CD4-positive, CD25-positive, alpha-beta regulatory T cell (primary cell): ENCODE results near the gene AEN. TPM values are rescaled to one million over a fixed set of nuclear protein-coding genes. Genes with fewer than 3 reads are reported as not detected.

Source experiments
- ATAC-seq, 2 donors: fragments of 150-1000 bp; cut with Tn5 transposase; one replicate each; pipeline ENCODE4 v1.10.0; 2021; ENCODE audit warnings: low read depth in 2 of 2, moderate number of reproducible peaks in 2 of 2, moderate library complexity in 1 of 2
- DNase-seq, 3 donors: peaks; one replicate each; pipeline versions ENCODE4 v3.0.0 to v3.0.0-alpha.2; 2012 to 2022; ENCODE audit warnings: mixed read lengths in 1 of 3
- H3K27ac ChIP-seq: one replicate; pipeline ENCODE4 v1.7.0; 2013; ENCODE audit warnings: mild to moderate bottlenecking, low read length; ENCODE audit not compliant: insufficient read depth, poor library complexity, severe bottlenecking
- H3K27me3 ChIP-seq: one replicate; pipeline ENCODE4 v1.7.0; 2013; ENCODE audit warnings: low read length; ENCODE audit not compliant: control insufficient read depth, insufficient read depth
- H3K36me3 ChIP-seq: one replicate; pipeline ENCODE4 v1.7.0; 2013; ENCODE audit warnings: mild to moderate bottlenecking, low read length, moderate library complexity; ENCODE audit not compliant: control insufficient read depth, insufficient read depth
- H3K4me1 ChIP-seq: 2 replicates; pipeline ENCODE4 v1.7.0; 2013; ENCODE audit warnings: mild to moderate bottlenecking, low read length; ENCODE audit not compliant: insufficient read depth, control insufficient read depth, poor library complexity, severe bottlenecking
- H3K4me3 ChIP-seq: one replicate; pipeline ENCODE4 v1.7.0; 2013; ENCODE audit warnings: low read depth, mild to moderate bottlenecking, low read length, moderate library complexity
- H3K9me3 ChIP-seq, 2 experiments: 1 replicate in 1 of 2; 2 replicates in 1 of 2; pipeline ENCODE4 v1.7.0; 2013; ENCODE audit warnings: low read length in 2 of 2, mild to moderate bottlenecking in 1 of 2, moderate library complexity in 1 of 2; ENCODE audit not compliant: control insufficient read depth in 2 of 2
- H3K27ac Mint-ChIP-seq, 3 donors: one replicate each; pipeline ENCODE4 v1.8.0; 2020 to 2022; ENCODE audit warnings: mild to moderate bottlenecking in 3 of 3, mixed read lengths in 3 of 3, moderate library complexity in 2 of 3
- H3K27me3 Mint-ChIP-seq: one replicate; pipeline ENCODE4 v1.8.0; 2022; ENCODE audit warnings: mild to moderate bottlenecking, mixed read lengths
- H3K36me3 Mint-ChIP-seq: one replicate; pipeline ENCODE4 v1.8.0; 2020; ENCODE audit warnings: mixed read lengths
- H3K4me1 Mint-ChIP-seq, 4 donors: one replicate each; pipeline ENCODE4 v1.8.0; 2020 to 2022; ENCODE audit warnings: mixed read lengths in 4 of 4, mild to moderate bottlenecking in 1 of 4
- H3K4me3 Mint-ChIP-seq, 4 donors: one replicate each; pipeline ENCODE4 v1.8.0; 2020 to 2022; ENCODE audit warnings: mild to moderate bottlenecking in 4 of 4, mixed read lengths in 4 of 4, moderate library complexity in 3 of 4
- H3K9me3 Mint-ChIP-seq, 7 donors: one replicate each; pipeline ENCODE4 v1.8.0; 2020 to 2022; ENCODE audit warnings: mixed read lengths in 7 of 7, mild to moderate bottlenecking in 3 of 7, moderate library complexity in 2 of 7
- polyA plus RNA-seq, 4 donors: library from polyadenylated mRNA; unstranded; fragments of 300-500 nt; fragmentation: Illumina TruSeq; gene quantifications; one replicate each; pipeline ENCODE4 v1.2.3, GENCODE V29; 2021
- total RNA-seq: library from RNA; stranded (reverse); gene quantifications from one replicate; pipeline ENCODE4 v1.2.3, GENCODE V29; 2022

AEN gene
- total and polyA plus RNA-seq, 5 donors from 2014 or later, result 28.7 to 52.4 (median 36.1) TPM

DNA sequence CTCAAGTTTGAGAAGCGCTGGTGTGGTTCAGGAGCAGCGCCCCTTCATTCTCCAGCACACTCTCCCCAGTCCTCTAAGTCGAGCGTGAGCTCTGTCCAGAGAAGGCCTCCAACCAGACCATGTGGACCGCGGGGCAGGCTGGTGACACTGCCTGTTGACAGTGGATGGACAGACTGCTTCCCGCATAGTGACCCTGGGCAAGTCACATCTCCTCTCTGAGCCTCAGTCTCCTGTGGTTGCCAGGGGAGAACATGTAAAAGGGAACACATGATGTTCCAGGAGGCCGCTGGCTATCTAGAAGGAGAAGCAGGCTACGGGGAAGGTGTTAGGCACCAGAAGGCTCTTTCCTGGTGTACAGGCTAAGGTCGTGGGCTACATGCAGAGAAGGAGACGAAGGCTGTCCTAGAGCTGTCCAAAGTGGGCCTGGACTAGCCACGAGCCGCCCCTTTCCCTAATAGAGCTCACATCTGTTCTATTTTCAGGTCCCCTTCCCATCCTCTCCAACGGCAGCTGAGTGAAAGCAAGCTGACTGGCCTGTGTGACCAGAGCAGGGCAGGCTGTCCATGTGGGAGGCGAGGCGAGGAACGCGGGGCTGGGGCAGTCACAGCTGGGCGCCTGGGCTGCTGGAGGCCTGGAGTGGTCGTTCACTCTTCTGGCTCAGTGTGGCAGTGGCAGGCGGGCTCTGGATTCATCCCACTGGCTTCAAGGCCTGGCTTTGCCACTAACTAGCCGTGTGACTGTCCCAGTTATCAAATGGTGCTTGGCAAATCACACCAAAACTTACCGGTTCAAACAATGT is 28.8 kb downstream of the AEN start:
- H3K9me3 Mint-ChIP-seq, result no peaks in the 10 kb centered on the region
- peaks cover 45% of the 10 kb centered on the region for H3K36me3 Mint-ChIP-seq
- peak overlapping the region; percentile 66 to 84 (median 78) for H3K4me3 Mint-ChIP-seq
- peaks cover 15 to 93% (median 66%) of the 10 kb centered on the region in 4 donors for H3K4me1 Mint-ChIP-seq
- peaks cover 82% of the 10 kb centered on the region for H3K4me1 ChIP-seq
- ATAC-seq (no peak), DNase-seq (no peak)
- peaks cover 58% of the 10 kb centered on the region for H3K36me3 ChIP-seq
- no peaks in the 10 kb centered on the region for H3K9me3 ChIP-seq
- H3K27me3 Mint-ChIP-seq, result no peaks in the 10 kb centered on the region
- no peaks in the 10 kb centered on the region for H3K27me3 ChIP-seq
- peak overlapping the region; percentile 97 to 98 (median 97) for H3K27ac Mint-ChIP-seq
- peak overlapping the region; percentile 83 for H3K27ac ChIP-seq
- peak overlapping the region; percentile 53 for H3K4me3 ChIP-seq

GRCh38 chr15:88650556-88650955 is 29.4 kb downstream of the AEN start:
- peak overlapping the region; percentile 90 to 97 (median 91) for H3K27ac Mint-ChIP-seq
- peaks cover 58% of the 10 kb centered on the region for H3K36me3 ChIP-seq
- no peaks in the 10 kb centered on the region for H3K9me3 Mint-ChIP-seq
- H3K27ac ChIP-seq, result peak overlapping the region; percentile 83
- peak overlapping the region in 3 of 4 donors; percentile 24 to 66 (median 56) for H3K4me3 Mint-ChIP-seq
- no peak overlapping the region for H3K4me3 ChIP-seq
- peaks cover 82% of the 10 kb centered on the region for H3K4me1 ChIP-seq
- ATAC-seq (no peak), DNase-seq (no peak)
- H3K9me3 ChIP-seq, result no peaks in the 10 kb centered on the region
- no peaks in the 10 kb centered on the region for H3K27me3 Mint-ChIP-seq
- H3K4me1 Mint-ChIP-seq, result peaks cover 17 to 93% (median 65%) of the 10 kb centered on the region in 4 donors
- no peaks in the 10 kb centered on the region for H3K27me3 ChIP-seq
- peaks cover 41% of the 10 kb centered on the region for H3K36me3 Mint-ChIP-seq

GRCh38 chr15:88651136-88651732 is 30.1 kb downstream of the AEN start:
- ATAC-seq (no peak), DNase-seq (no peak)
- Mint-ChIP-seq H3K9me3 (no peaks in the 10 kb centered on the region), H3K4me1 (peaks cover 20 to 92% (median 63%) of the 10 kb centered on the region in 4 donors), H3K36me3 (peaks cover 38% of the 10 kb centered on the region), H3K4me3 (peak overlapping the region; percentile 24 to 66 (median 47)), H3K27ac (peak overlapping the region; percentile 90 to 97 (median 91)), H3K27me3 (no peaks in the 10 kb centered on the region)
- Histone ChIP-seq H3K4me3 (no peak overlapping the region), H3K4me1 (peaks cover 82% of the 10 kb centered on the region), H3K27ac (peak overlapping the region; percentile 44), H3K27me3 (no peaks in the 10 kb centered on the region), H3K9me3 (no peaks in the 10 kb centered on the region), H3K36me3 (peaks cover 52% of the 10 kb centered on the region)

GRCh38 chr15:88651971-88652370 is 30.8 kb downstream of the AEN start:
- H3K27ac ChIP-seq, result peak overlapping the region; percentile 44

GRCh38 chr15:88652456-88653199 is 31.5 kb downstream of the AEN start:
- Mint-ChIP-seq H3K4me3 (peak overlapping the region in 2 of 4 donors; percentile 38 to 59), H3K36me3 (peaks cover 33% of the 10 kb centered on the region), H3K9me3 (no peaks in the 10 kb centered on the region), H3K27ac (peak overlapping the region; percentile 84 to 92 (median 89)), H3K4me1 (peaks cover 15 to 91% (median 60%) of the 10 kb centered on the region in 4 donors), H3K27me3 (no peaks in the 10 kb centered on the region)
- H3K4me3 ChIP-seq, result no peak overlapping the region
- H3K27me3 ChIP-seq, result no peaks in the 10 kb centered on the region
- peaks cover 83% of the 10 kb centered on the region for H3K4me1 ChIP-seq
- no peak for ATAC-seq
- H3K27ac ChIP-seq, result peak overlapping the region; percentile 31
- peak in 1 of 3 donors; percentile 46 for DNase-seq
- H3K9me3 ChIP-seq, result no peaks in the 10 kb centered on the region
- peaks cover 47% of the 10 kb centered on the region for H3K36me3 ChIP-seq

More at GRCh38 chr15:88651971-88652370, 30.8 kb downstream of the AEN start:
- Mint-ChIP-seq H3K4me3 (peak overlapping the region in 2 of 4 donors; percentile 56 to 66), H3K27ac (peak overlapping the region; percentile 77 to 97 (median 90)), H3K36me3 (peaks cover 35% of the 10 kb centered on the region), H3K27me3 (no peaks in the 10 kb centered on the region), H3K9me3 (no peaks in the 10 kb centered on the region), H3K4me1 (peaks cover 20 to 91% (median 60%) of the 10 kb centered on the region in 4 donors)
- no peak for DNase-seq
- Histone ChIP-seq H3K4me3 (no peak overlapping the region), H3K36me3 (peaks cover 48% of the 10 kb centered on the region), H3K27me3 (no peaks in the 10 kb centered on the region), H3K4me1 (peaks cover 85% of the 10 kb centered on the region), H3K9me3 (no peaks in the 10 kb centered on the region)
- no peak for ATAC-seq

GRCh38 chr15:88653200-88654064 is 32.3 kb downstream of the AEN start:
- H3K4me3 Mint-ChIP-seq, result peak overlapping the region in 1 of 4 donors; percentile 46

More at GRCh38 chr15:88653200-88654064, 32.3 kb downstream of the AEN start:
- Mint-ChIP-seq H3K27ac (peak overlapping the region; percentile 84 to 92 (median 89)), H3K4me1 (peaks cover 9 to 90% (median 54%) of the 10 kb centered on the region in 4 donors), H3K36me3 (peaks cover 27% of the 10 kb centered on the region), H3K9me3 (no peaks in the 10 kb centered on the region), H3K27me3 (no peaks in the 10 kb centered on the region)
- Histone ChIP-seq H3K4me1 (peaks cover 81% of the 10 kb centered on the region), H3K9me3 (no peaks in the 10 kb centered on the region), H3K4me3 (no peak overlapping the region), H3K36me3 (peaks cover 41% of the 10 kb centered on the region), H3K27me3 (no peaks in the 10 kb centered on the region), H3K27ac (peak overlapping the region; percentile 25)
- DNase-seq (no peak), ATAC-seq (no peak)
